ENCODE measurements around the gene NDUFAF8. TPM values are rescaled to one million over a fixed set of nuclear protein-coding genes. Genes with fewer than 3 reads are reported as not detected.

Gene NDUFAF8
- total RNA-seq, 2 experiments from 2014 or later: 31.0 to 57.9 TPM

DNA sequence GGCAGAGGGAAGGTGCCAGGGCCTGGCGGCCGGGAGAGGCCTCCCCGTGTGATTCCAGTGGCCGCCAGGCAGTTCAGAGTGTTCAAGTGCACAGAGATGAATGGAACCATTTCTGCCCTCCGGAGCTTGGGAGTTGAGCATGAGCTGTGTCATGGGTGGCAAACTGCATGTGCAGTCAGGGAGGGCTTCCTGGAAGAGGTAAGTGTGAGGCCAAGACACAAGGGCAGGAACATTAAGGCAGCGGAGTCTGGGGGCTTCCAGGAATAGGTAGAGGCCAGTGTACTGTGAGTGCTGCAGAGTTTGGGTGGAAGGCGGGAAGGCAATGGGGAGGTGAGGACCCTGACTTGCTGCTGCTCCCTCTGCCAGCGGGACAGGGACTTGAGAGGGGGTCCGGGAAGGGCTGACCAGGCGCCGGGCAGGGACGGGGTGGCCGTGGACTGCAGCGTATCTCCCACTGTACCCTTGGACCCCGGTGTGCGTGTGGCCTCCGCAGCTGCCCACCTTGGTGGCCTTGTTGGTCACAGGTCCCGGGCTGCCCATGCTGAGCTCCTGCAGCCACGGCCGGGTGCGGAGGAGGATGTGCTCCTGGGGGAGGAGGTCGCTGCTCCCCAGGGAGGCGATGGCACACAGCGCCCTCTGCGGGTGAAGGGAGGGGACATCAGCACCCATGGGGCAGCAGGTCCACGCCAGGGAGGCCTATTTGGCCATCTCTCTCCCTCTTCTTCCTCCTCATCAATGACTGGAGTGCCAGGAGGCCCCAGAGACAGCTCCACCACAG lies 8.9 kb upstream of the NDUFAF8 start:
- ChIA-PET CTCF (interaction anchor here (0.6 to 1.1 kb wide), 4 partner anchors 8 to 87 kb away, joined by 3 read pairs; partner anchors contain the start of gene TEPSIN), POLR2A (no interaction called here)
- peak; percentile 46 for DNase-seq
- Mint-ChIP-seq H3K4me3 (no peak overlapping the region), H3K9me3 (ENCODE audit: low read depth) (no peaks in the 10 kb centered on the region), H3K36me3 (ENCODE audit: low read depth) (peaks cover 9% of the 10 kb centered on the region), H3K27ac (no peak overlapping the region), H3K4me1 (peaks cover 7% of the 10 kb centered on the region), H3K27me3 (no peaks in the 10 kb centered on the region)
- ATAC-seq: peak; percentile 45
- intact Hi-C loops (cut with DNase I, micrococcal nuclease): no loop called here

DNA sequence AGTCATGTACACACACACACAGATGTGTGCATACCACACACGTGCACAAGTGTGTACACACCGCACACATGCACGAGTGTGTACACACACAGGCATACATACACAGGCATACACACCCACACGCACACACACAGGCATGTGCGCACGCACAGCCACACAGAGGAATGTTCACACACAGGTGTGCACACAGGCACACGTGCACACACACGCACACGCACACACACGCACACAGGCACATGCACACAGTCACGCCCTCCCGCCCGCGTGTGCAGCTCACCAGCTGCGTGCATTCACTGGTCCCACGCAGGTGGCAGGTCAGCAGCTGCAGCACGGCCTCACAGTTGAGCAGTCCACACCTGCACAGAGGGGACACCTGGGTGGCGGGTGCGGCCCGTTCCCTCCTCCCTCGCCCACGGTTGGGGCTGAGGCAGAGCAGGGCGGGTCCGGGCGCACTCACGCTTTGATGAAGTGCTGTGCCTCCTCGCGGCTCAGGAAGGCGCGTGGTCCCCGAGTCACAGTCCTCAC lies 7.9 kb upstream of the NDUFAF8 start:
- intact Hi-C loops (cut with DNase I, micrococcal nuclease): no loop called here
- CTCF ChIA-PET: interaction anchor here (0.6 kb wide), 1 partner anchor 13 kb away, joined by 3 read pairs; no protein-coding TSS in a partner anchor
- Mint-ChIP-seq H3K36me3 (ENCODE audit: low read depth) (peaks cover 9% of the 10 kb centered on the region), H3K27me3 (no peaks in the 10 kb centered on the region), H3K4me3 (no peak overlapping the region), H3K27ac (no peak overlapping the region), H3K9me3 (ENCODE audit: low read depth) (no peaks in the 10 kb centered on the region), H3K4me1 (peaks cover 7% of the 10 kb centered on the region)
- POLR2A ChIA-PET: no interaction called here
- DNase-seq: no peak
- no peak for ATAC-seq

DNA sequence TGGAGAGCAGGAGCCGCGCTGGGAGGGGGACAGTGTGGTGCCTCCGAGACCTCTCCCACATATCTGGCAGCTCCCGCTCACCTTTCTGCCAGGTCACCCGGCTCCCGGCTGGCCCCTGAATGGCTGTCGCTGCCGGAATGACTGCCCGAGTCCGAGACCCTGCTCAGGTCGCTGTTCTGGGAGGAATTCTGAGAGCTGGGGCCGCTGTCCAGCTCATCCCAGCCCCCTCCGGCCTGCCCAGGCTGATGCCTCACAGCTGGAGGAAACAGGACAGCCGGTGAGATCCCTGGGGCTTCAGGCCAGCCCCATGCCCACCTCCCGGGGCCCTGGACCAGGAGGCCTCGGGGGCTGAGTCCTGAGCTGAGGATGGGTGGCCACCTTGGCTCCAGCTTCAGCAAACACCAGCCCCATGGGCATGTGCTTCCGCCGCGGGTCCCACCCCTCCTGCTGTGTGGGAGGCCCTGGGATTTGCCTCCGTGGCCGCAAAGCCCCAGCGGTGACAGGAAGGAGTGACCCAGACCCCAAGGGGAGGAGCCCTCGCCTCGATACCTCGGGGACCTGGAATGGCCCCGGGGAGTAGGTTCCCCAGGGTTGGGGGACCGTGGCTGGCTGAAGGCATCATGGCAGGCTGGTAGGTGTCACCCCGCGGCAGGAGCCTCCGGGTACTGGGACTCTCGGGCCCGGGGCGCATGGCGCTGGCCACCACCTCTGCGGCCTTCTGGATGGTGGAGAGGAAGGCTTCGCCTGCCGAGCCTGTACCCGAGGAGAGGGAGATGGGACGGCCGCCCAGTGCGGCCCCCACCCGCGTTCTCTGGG lies 7.1 kb upstream of the NDUFAF8 start:
- CTCF ChIA-PET: interaction anchor here (0.6 kb wide), 1 partner anchor 253 kb away, joined by 3 read pairs; no protein-coding TSS in a partner anchor
- POLR2A ChIA-PET: no interaction called here
- no peaks in the 10 kb centered on the region for H3K9me3 Mint-ChIP-seq (ENCODE audit: low read depth)
- H3K36me3 Mint-ChIP-seq (ENCODE audit: low read depth): peaks cover 9% of the 10 kb centered on the region
- H3K27me3 Mint-ChIP-seq: no peaks in the 10 kb centered on the region
- intact Hi-C loops (cut with DNase I, micrococcal nuclease): no loop called here
- no peak overlapping the region for H3K27ac Mint-ChIP-seq
- H3K4me1 Mint-ChIP-seq: peaks cover 7% of the 10 kb centered on the region
- DNase-seq (no peak), ATAC-seq (no peak)
- no peak overlapping the region for H3K4me3 Mint-ChIP-seq

DNA sequence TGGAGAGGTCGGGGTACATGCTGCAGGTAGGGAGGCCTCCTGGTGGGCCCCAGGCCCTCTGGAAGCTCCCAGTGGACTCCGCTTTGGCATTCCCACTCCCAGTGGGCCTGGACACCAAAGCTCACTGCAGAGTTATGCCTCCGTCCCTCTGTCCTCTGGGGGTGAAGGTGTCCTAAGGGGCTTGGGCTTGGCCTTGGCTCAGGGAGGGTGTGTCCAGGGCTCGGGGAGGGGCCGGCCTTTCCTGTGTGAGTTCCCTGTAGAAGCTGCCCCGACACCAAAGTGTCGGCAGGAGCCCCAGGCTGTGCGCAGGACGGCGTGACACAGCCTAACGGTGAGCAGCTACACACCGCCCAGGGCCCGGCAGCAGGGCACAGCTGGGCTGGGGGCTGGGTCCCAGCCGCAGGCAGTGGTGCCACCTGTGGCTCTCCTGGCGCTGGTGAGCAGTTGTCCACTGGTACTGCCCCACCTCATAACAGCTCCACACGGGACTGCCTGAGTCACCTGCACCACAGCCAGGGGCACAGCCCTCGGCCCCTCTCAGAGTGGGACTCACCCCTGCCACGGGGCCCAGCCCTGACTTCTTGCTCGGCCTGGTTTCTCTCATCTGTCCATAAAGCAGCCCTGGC lies 6.4 kb upstream of the NDUFAF8 start:
- DNase-seq: no peak
- ATAC-seq: no peak
- no peak overlapping the region for H3K4me3 Mint-ChIP-seq
- ChIA-PET CTCF (no interaction called here), POLR2A (no interaction called here)
- no peak overlapping the region for H3K27ac Mint-ChIP-seq
- intact Hi-C loops (cut with DNase I, micrococcal nuclease): no loop called here
- H3K4me1 Mint-ChIP-seq: peaks cover 11% of the 10 kb centered on the region
- peaks cover 9% of the 10 kb centered on the region for H3K36me3 Mint-ChIP-seq (ENCODE audit: low read depth)
- no peaks in the 10 kb centered on the region for H3K9me3 Mint-ChIP-seq (ENCODE audit: low read depth)
- H3K27me3 Mint-ChIP-seq: no peaks in the 10 kb centered on the region

DNA sequence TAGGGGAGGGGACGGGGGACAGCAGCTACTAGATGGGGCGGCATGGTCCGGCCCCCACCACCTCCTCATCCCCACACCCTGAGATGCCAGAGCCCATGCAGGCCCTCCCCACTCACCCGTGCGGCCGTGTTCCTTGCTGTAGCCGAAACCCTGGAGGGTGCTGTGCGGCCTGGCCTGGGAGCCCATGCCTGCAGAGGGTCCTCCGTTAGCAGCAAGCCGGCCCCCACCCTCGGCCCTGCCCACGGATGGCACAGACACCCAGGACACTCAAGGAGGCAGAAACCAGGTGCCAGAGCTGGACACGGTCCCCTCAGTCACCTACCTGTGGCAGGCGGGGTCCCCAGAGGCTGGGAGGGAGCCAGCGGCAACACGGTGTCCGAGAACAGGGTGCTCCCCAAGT lies 5.8 kb upstream of the NDUFAF8 start:
- no peak for DNase-seq
- peaks cover 13% of the 10 kb centered on the region for H3K4me1 Mint-ChIP-seq
- no peak overlapping the region for H3K27ac Mint-ChIP-seq
- no peak for ATAC-seq
- H3K36me3 Mint-ChIP-seq (ENCODE audit: low read depth): peaks cover 9% of the 10 kb centered on the region
- POLR2A ChIA-PET: no interaction called here
- H3K4me3 Mint-ChIP-seq: no peak overlapping the region
- intact Hi-C loops (cut with DNase I, micrococcal nuclease): no loop called here
- H3K9me3 Mint-ChIP-seq (ENCODE audit: low read depth): no peaks in the 10 kb centered on the region
- H3K27me3 Mint-ChIP-seq: no peaks in the 10 kb centered on the region
- CTCF ChIA-PET: no interaction called here

DNA sequence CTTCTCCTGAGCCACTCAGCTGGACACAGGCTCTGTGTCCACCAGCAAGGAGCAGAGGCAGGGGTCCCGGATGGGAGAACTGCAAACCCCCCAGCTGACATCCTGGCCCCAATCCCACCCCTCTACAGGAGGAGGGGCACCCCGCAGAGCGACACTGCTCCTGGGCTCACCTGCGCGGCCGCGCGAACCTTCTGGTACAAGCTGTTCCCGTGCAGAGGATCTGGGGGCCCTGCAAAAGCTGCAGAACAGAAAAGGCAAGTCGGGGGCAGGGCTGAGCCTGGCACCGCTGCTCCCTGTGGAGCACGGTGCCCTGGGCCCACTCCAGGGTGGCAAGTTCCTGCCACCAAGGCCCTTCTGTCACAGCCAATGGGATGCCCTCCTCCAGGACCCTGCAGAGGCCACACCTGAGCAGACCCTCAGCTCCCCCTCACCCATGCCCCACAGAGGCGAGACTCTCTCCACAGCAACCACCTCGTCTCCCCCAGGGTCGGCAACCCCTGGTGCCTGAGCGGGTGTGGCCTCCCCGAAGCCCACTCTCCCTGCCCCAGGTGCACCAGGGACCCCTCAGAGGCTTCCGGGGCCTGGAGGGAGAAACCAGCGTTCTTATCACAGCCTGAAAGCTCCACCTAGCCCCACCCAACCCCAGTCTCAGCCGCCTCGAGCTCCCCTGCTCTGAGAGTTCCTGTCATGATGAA lies 5.2 kb upstream of the NDUFAF8 start:
- Mint-ChIP-seq H3K4me3 (no peak overlapping the region), H3K36me3 (ENCODE audit: low read depth) (peaks cover 9% of the 10 kb centered on the region), H3K9me3 (ENCODE audit: low read depth) (no peaks in the 10 kb centered on the region), H3K27ac (no peak overlapping the region), H3K4me1 (peaks cover 13% of the 10 kb centered on the region), H3K27me3 (no peaks in the 10 kb centered on the region)
- intact Hi-C loops (cut with DNase I, micrococcal nuclease): no loop called here
- ChIA-PET CTCF (no interaction called here), POLR2A (interaction anchor here (1.5 kb wide), 1 partner anchor 11 kb away, joined by 6 read pairs; the partner anchor contains the start of gene CEP131)
- ATAC-seq (no peak), DNase-seq (no peak)

DNA sequence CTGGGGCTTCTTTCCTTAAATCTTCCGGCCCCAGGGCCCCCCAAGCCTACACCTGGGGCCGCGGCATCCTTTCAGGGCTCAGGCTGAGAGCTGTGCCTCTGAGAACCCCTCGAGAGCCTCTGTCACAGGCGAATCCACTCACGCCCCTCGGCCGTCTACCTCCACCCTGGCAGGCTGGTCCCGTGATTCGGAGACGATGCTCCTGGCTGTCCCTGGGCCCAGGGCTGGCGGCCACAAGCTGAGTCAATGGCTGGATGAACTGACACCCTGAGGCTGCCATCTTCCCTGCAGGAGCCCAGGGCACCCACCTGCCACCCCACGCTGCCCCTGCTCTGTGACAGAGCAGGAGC lies 4.6 kb upstream of the NDUFAF8 start:
- no peak overlapping the region for H3K27ac Mint-ChIP-seq
- peaks cover 13% of the 10 kb centered on the region for H3K4me1 Mint-ChIP-seq
- H3K9me3 Mint-ChIP-seq (ENCODE audit: low read depth): no peaks in the 10 kb centered on the region
- no peak overlapping the region for H3K4me3 Mint-ChIP-seq
- intact Hi-C loops (cut with DNase I, micrococcal nuclease): no loop called here
- H3K27me3 Mint-ChIP-seq: no peaks in the 10 kb centered on the region
- no peak for ATAC-seq
- no peak for DNase-seq
- ChIA-PET CTCF (interaction anchor here (0.6 kb wide), 1 partner anchor 8 kb away, joined by 4 read pairs; no protein-coding TSS in a partner anchor), POLR2A (interaction anchor here (1.5 kb wide), 1 partner anchor 12 kb away, joined by 6 read pairs; the partner anchor contains the start of gene CEP131)
- H3K36me3 Mint-ChIP-seq (ENCODE audit: low read depth): peaks cover 9% of the 10 kb centered on the region

DNA sequence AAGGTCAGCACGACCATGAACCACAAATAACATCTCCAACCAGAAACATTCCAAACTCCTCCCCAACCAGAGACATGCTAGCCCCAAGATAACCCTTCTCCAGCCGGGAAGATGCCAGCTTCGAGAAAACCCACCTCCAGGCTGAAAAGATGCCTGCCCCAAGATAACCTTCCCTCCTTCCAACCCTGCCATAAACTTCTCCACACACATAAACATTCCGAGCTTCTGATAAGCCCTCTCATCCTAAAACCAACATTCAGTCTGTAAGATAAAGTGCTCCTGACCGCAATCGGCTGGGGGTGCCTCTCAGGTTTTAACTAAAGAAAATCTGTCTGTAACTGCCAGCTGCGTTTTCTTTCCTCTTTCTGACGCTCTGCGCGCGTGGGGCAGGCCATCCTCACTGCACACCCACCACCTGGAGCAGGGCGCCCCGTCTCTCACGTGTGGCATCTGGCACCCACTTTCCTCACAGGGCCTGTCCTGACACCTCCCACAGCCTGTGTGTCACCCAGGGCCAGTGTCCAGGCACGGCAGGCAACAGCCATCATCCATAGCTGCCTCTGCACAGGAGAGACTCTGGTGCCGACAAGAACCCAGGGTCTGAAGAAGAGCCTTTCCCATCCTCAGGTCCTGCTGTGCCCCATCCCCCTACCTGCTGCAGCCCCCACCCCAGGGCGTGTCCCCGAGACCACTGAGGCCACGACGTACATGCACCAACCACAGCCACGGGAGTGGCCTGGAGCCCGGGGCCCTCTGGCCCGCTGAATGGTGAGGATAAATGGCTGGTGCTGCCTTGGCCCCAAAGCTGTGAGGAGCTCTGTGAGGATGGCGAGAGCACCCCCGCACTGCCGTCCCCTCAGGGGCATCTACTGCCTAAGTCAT lies 3.9 kb upstream of the NDUFAF8 start:
- Mint-ChIP-seq H3K9me3 (ENCODE audit: low read depth) (no peaks in the 10 kb centered on the region), H3K4me3 (no peak overlapping the region), H3K27me3 (no peaks in the 10 kb centered on the region), H3K36me3 (ENCODE audit: low read depth) (peaks cover 12% of the 10 kb centered on the region), H3K27ac (no peak overlapping the region), H3K4me1 (peaks cover 15% of the 10 kb centered on the region)
- intact Hi-C loops (cut with DNase I, micrococcal nuclease): no loop called here
- ChIA-PET CTCF (interaction anchor here (0.6 kb wide), 1 partner anchor 9 kb away, joined by 4 read pairs; no protein-coding TSS in a partner anchor), POLR2A (interaction anchor here (1.5 kb wide), 1 partner anchor 12 kb away, joined by 6 read pairs; the partner anchor contains the start of gene CEP131)
- ATAC-seq (no peak), DNase-seq (no peak)

DNA sequence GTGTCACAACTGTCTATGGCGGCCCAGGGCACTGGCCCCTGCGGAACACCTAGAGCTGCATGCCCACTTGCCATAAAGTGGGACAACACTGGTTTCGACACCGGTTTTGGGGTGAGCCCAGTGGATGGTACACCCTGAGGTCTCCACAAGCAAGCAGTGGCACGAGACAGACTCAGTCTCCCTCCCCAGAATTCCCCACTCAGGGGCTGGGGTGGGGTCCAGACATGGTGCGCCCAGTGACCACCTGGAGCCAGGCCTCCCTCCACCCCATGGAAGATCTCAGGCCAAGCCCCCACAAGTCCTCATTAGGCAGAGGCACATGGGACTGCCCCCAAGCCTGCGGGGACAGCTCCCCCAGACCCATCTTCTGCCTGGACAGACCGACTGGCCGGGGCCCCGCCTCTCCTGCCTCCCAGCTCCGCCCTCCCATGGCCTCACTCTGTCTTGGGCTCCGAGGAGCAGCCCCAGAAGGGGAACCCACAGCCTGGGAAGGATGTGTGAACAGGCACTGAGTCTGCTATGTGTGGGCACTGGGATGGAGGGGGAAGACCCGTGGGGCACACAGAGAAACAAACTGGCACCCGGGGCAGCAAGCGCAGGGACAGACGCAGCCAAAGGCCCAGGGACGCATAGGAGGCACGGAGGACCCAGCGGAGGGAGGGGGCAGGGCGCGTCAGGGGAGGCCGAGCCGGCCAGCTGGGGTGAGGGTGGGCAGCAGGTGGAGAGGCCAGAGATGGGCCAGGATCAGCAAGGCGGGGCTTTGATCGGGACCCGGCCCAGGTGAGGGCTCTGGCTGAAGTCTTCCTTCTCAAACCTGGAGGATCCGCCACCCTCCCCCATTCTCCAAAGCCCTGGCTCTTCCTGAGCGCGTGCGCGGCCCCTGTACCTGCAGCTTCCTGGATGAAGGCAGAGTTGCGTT lies 3.0 kb upstream of the NDUFAF8 start:
- Mint-ChIP-seq H3K27ac (no peak overlapping the region), H3K36me3 (ENCODE audit: low read depth) (peaks cover 13% of the 10 kb centered on the region), H3K9me3 (ENCODE audit: low read depth) (no peaks in the 10 kb centered on the region), H3K27me3 (no peaks in the 10 kb centered on the region), H3K4me3 (no peak overlapping the region), H3K4me1 (peaks cover 19% of the 10 kb centered on the region)
- ChIA-PET CTCF (no interaction called here), POLR2A (interaction anchor here (0.7 kb wide), 1 partner anchor 251 kb away, joined by 3 read pairs; no protein-coding TSS in a partner anchor)
- ATAC-seq (no peak), DNase-seq (no peak)
- intact Hi-C loops (cut with DNase I, micrococcal nuclease): no loop called here
